ENCODE measurements around the gene GSC.

DNA sequence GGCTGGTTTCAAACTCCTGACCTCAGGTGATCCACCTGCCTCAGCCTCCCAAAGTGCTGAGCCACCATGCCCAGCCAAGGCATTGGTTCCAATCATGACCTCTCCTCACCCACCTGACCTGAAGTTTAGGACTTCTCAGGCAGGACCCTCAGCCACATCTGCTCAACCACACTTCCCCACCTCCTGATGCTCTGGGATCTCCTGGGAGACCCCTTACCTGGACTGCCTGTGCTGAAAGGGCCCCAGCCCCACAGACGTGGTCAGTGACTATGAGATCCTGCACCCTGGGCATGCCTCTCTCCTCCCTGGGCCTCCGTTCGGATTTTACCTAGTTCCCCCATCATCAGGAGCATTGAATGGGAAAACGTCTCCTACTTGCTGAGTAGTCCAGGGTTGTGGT is 18.0 kb downstream of the GSC start:
- TF ChIP-seq EZH2 (IDR thresholded peaks at IDR 0.05; ENCODE audit: low read length), result no peak
- TF ChIP-seq, protein P1, sequence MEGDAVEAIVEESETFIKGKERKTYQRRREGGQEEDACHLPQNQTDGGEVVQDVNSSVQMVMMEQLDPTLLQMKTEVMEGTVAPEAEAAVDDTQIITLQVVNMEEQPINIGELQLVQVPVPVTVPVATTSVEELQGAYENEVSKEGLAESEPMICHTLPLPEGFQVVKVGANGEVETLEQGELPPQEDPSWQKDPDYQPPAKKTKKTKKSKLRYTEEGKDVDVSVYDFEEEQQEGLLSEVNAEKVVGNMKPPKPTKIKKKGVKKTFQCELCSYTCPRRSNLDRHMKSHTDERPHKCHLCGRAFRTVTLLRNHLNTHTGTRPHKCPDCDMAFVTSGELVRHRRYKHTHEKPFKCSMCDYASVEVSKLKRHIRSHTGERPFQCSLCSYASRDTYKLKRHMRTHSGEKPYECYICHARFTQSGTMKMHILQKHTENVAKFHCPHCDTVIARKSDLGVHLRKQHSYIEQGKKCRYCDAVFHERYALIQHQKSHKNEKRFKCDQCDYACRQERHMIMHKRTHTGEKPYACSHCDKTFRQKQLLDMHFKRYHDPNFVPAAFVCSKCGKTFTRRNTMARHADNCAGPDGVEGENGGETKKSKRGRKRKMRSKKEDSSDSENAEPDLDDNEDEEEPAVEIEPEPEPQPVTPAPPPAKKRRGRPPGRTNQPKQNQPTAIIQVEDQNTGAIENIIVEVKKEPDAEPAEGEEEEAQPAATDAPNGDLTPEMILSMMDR (optimal IDR thresholded peaks at IDR 0.05 in 1 of 3, IDR thresholded peaks at IDR 0.05 in 1 of 3, conservative IDR thresholded peaks at IDR 0.05 in 1 of 3; ENCODE audit: extremely low read depth in 1 of 3, insufficient read depth in 2 of 3, low read length in 3 of 3), result no peak

Measured in keratinocyte (primary cell).